DOHH2 (cell line): ENCODE results near the gene BNC2.

ENCODE experiments used
- H3F3A ChIP-seq: fragments of 200-600 bp; sonication (generic), shearing (Covaris generic); 2 replicates; pipeline ENCODE4 v1.6.0; 2016; ENCODE audit warnings: antibody characterized with exemption, mild to moderate bottlenecking; ENCODE audit not compliant: control insufficient read depth, insufficient read depth
- H3K27ac ChIP-seq: fragments of 200-600 bp; sonication (generic); 2 replicates; pipeline ENCODE4 v1.5.1; 2014; ENCODE audit warnings: low read depth, mild to moderate bottlenecking, low read length, moderate library complexity
- H3K27me3 ChIP-seq: fragments of 200-600 bp; sonication (generic); 2 replicates; pipeline ENCODE4 v1.6.1; 2014; ENCODE audit warnings: mild to moderate bottlenecking, low read length, mixed read lengths; ENCODE audit not compliant: control insufficient read depth
- H3K36me3 ChIP-seq: fragments of 200-600 bp; sonication (generic); 2 replicates; pipeline ENCODE4 v1.6.1; 2014; ENCODE audit warnings: mild to moderate bottlenecking, low read length, moderate library complexity, mixed read lengths; ENCODE audit not compliant: control insufficient read depth
- H3K4me1 ChIP-seq: fragments of 200-600 bp; sonication (generic); 2 replicates; pipeline ENCODE4 v1.6.1; 2014; ENCODE audit warnings: mild to moderate bottlenecking, low read length, mixed read lengths; ENCODE audit not compliant: control insufficient read depth
- H3K4me2 ChIP-seq: fragments of 200-600 bp; sonication (generic); 2 replicates; pipeline ENCODE4 v1.6.0; 2014; ENCODE audit warnings: mild to moderate bottlenecking, low read length, moderate library complexity
- H3K4me3 ChIP-seq: fragments of 200-600 bp; sonication (generic); 2 replicates; pipeline ENCODE4 v1.5.1; 2014; ENCODE audit warnings: mild to moderate bottlenecking, low read length, mixed read lengths
- H3K79me2 ChIP-seq: fragments of 200-600 bp; sonication (generic); 2 replicates; pipeline ENCODE4 v1.6.1; 2014; ENCODE audit warnings: mild to moderate bottlenecking, low read length, mixed read lengths; ENCODE audit not compliant: control insufficient read depth
- H3K9me2 ChIP-seq: fragments of 200-600 bp; sonication (generic); replicated peaks from 2 replicates; pipeline ENCODE4 v1.6.1; 2014; ENCODE audit warnings: mild to moderate bottlenecking, low read length, mixed read lengths; ENCODE audit not compliant: control insufficient read depth
- H3K9me3 ChIP-seq: fragments of 200-600 bp; sonication (generic); 2 replicates; pipeline ENCODE4 v1.6.1; 2014; ENCODE audit warnings: antibody characterized with exemption, low read length, mixed read lengths; ENCODE audit not compliant: control insufficient read depth, insufficient read depth
- H4K20me1 ChIP-seq: fragments of 200-600 bp; sonication (generic); 2 replicates; pipeline ENCODE4 v1.6.0; 2014; ENCODE audit warnings: low read depth, mild to moderate bottlenecking, antibody characterized with exemption, low read length, moderate library complexity; ENCODE audit not compliant: control insufficient read depth, insufficient read depth
- EZH2phosphoT487 ChIP-seq: fragments of 200-600 bp; sonication (generic); IDR thresholded peaks from 2 replicates; pipeline ENCODE4 v1.6.1; 2017; ENCODE audit warnings: borderline replicate concordance, mild to moderate bottlenecking, antibody characterized with exemption, low read length, moderate library complexity, mixed read lengths
- TF ChIP-seq, protein P1 (sequence below): fragments of 200-600 bp; sonication (generic); IDR thresholded peaks from one replicate; pipeline ENCODE4 v1.5.1; 2014; ENCODE audit warnings: antibody characterized with exemption, mild to moderate bottlenecking, low read depth, low read length; ENCODE audit not compliant: poor library complexity, severe bottlenecking

The BNC2 gene

DNA sequence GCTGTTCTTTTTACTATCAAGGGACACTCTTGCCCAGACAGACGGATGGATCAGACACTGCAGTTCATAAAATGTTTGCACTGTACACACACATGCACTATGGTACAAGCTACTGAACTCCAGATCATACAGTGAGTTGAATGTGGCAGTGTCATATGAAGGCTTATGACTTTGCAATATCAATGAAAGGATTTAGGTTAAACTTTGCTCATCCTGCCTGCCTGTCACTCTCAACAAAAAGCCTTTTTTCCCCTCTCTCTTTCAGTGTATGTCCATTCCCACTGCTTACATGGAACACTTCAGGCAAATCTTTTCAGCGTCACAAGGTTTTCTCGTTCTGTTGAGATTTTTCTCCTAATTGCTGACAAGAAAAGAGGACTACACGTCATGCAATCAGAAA, 97.4 kb downstream of the BNC2 start:
- Histone ChIP-seq H3K9me2 (no peaks in the 10 kb centered on the region), H3K4me3 (no peak overlapping the region), H3K9me3 (no peaks in the 10 kb centered on the region; the same call in 1 of the 2 replicates), H3K4me2 (no peak overlapping the region), H3K27me3 (no peaks in the 10 kb centered on the region), H3K4me1 (no peaks in the 10 kb centered on the region), H3F3A (no peaks in the 10 kb centered on the region), H3K36me3 (no peaks in the 10 kb centered on the region), H4K20me1 (no peaks in the 10 kb centered on the region), H3K27ac (no peak overlapping the region), H3K79me2 (no peaks in the 10 kb centered on the region)
- TF ChIP-seq, protein P1, sequence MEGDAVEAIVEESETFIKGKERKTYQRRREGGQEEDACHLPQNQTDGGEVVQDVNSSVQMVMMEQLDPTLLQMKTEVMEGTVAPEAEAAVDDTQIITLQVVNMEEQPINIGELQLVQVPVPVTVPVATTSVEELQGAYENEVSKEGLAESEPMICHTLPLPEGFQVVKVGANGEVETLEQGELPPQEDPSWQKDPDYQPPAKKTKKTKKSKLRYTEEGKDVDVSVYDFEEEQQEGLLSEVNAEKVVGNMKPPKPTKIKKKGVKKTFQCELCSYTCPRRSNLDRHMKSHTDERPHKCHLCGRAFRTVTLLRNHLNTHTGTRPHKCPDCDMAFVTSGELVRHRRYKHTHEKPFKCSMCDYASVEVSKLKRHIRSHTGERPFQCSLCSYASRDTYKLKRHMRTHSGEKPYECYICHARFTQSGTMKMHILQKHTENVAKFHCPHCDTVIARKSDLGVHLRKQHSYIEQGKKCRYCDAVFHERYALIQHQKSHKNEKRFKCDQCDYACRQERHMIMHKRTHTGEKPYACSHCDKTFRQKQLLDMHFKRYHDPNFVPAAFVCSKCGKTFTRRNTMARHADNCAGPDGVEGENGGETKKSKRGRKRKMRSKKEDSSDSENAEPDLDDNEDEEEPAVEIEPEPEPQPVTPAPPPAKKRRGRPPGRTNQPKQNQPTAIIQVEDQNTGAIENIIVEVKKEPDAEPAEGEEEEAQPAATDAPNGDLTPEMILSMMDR: no peak
- TF ChIP-seq EZH2phosphoT487: no peak

DNA sequence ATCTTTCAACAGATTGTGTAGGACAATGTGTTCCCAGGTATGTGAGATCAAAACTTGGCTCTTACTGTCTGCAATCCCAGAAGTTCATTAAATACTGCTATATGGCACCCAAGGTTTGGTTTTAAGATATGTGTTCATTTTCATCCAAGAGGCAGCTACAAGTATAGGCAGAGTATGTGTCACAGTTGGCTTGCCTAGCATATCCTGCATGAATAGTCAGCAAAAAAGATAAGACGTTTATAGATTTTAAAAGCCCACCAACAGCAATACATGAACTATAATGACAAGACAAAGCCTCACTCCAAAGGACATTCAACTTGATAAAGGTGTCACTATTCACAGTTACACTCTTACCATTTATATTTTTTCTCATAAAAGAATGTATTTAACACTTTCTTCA, 99.1 kb downstream of the BNC2 start:
- Histone ChIP-seq H3K27ac (no peak overlapping the region), H3K9me2 (no peaks in the 10 kb centered on the region), H3F3A (no peaks in the 10 kb centered on the region), H3K4me1 (no peaks in the 10 kb centered on the region), H3K4me2 (no peak overlapping the region), H3K36me3 (no peaks in the 10 kb centered on the region), H4K20me1 (no peaks in the 10 kb centered on the region), H3K9me3 (no peaks in the 10 kb centered on the region; the same call in 1 of the 2 replicates), H3K79me2 (no peaks in the 10 kb centered on the region), H3K27me3 (no peaks in the 10 kb centered on the region), H3K4me3 (no peak overlapping the region)
- TF ChIP-seq, protein P1: no peak
- no peak for TF ChIP-seq EZH2phosphoT487

DNA sequence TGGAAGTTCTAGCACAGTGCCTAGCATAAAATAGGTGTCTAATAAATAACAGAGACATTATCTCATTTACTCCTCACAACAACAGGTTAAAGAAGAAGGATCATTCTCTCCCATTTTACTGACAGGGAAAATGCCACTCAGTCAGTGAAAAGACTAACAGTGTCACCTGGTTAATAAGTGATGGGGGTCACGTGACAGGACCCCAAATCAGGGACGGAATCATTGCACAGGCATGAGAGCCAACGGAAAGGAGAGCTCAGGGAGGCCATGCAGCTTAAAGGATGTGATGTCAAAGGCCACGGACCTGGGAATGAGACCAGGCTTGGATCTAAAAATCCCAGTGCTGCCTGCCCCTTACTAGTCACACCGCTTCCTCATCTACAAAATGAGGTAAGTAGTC, 101.2 kb downstream of the BNC2 start:
- no peaks in the 10 kb centered on the region for H3K79me2 ChIP-seq
- H3K27ac ChIP-seq: no peak overlapping the region

More for the DNA sequence above, 101.2 kb downstream of the BNC2 start:
- no peaks in the 10 kb centered on the region for H3K27me3 ChIP-seq
- no peaks in the 10 kb centered on the region for H4K20me1 ChIP-seq
- no peak overlapping the region for H3K4me3 ChIP-seq
- no peaks in the 10 kb centered on the region; the same call in 1 of the 2 replicates for H3K9me3 ChIP-seq
- no peaks in the 10 kb centered on the region for H3K9me2 ChIP-seq
- no peaks in the 10 kb centered on the region for H3F3A ChIP-seq
- no peaks in the 10 kb centered on the region for H3K36me3 ChIP-seq
- no peak overlapping the region for H3K4me2 ChIP-seq
- no peak for TF ChIP-seq EZH2phosphoT487
- TF ChIP-seq, protein P1: no peak
- no peaks in the 10 kb centered on the region for H3K4me1 ChIP-seq
